Mammary epithelial cell (primary cell): ENCODE results near the gene SEC61A1.

ENCODE experiments used
- CTCF ChIP-seq, 2 donors: IDR thresholded peaks in 1 of 2; conservative IDR thresholded peaks in 1 of 2; 2 replicates each; pipeline ENCODE4 v1.5.1; 2011 to 2012; ENCODE audit warnings: inconsistent platforms in 2 of 2, low read length in 2 of 2, mild to moderate bottlenecking in 2 of 2, control low read depth in 1 of 2, low read depth in 1 of 2; ENCODE audit not compliant: insufficient read depth in 1 of 2; ENCODE audit errors: extremely low read depth in 1 of 2
- EZH2 ChIP-seq: IDR thresholded peaks from 2 replicates; pipeline ENCODE4 v1.6.1; 2012; ENCODE audit warnings: low read length, inconsistent platforms, borderline replicate concordance

- TF ChIP-seq CTCF (conservative IDR thresholded peaks at IDR 0.05 in 1 of 2, IDR thresholded peaks at IDR 0.05 in 1 of 2; ENCODE audit: extremely low read depth in 1 of 2, insufficient read depth in 1 of 2, low read depth in 1 of 2, low read length in 2 of 2) (no peak), EZH2 (no peak)
Measured at GRCh38 chr3:128103136-128103676, 51.0 kb downstream of the SEC61A1 start.
